ENCODE results near the gene NEU4.
"Not testable (repeated sequence)": the region's sequence is repeated elsewhere in the genome, so short reads cannot be mapped to it uniquely, and the experiment has no call there.

Gene NEU4

DNA sequence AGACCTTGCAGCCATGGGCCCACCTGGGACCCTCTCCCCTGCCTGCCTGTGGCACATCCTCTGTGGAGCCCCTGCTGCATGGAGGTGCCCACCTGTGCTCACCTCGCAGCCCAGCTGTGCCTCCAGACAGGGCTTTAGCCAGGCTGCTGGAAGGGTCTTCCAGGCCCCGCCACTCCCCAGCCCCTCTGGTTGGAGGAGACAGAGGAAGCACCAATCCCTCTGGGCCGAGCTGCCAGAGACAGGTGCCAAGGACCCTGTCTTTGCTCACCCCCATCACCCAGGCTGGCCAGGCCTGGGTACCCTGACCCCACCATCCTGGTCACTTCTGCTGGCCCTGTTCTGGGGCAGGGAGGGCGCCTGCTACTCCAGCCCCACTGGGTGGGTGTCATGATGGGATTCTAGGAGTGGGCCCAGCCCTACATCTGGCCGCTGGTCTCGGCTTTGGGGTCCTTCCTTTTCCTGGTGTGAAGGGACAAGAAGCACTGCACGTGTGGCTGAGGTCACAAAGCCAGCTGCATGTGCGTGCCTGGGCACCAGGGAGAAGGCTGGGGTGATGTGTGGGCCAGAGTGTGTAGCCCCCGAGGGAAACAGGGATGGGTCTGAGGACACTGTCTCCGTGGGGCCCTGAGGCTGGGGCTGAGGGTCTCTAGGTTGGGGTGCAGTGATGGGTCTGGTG lies 9.3 kb upstream of the NEU4 start:
- no peak for DNase-seq

DNA sequence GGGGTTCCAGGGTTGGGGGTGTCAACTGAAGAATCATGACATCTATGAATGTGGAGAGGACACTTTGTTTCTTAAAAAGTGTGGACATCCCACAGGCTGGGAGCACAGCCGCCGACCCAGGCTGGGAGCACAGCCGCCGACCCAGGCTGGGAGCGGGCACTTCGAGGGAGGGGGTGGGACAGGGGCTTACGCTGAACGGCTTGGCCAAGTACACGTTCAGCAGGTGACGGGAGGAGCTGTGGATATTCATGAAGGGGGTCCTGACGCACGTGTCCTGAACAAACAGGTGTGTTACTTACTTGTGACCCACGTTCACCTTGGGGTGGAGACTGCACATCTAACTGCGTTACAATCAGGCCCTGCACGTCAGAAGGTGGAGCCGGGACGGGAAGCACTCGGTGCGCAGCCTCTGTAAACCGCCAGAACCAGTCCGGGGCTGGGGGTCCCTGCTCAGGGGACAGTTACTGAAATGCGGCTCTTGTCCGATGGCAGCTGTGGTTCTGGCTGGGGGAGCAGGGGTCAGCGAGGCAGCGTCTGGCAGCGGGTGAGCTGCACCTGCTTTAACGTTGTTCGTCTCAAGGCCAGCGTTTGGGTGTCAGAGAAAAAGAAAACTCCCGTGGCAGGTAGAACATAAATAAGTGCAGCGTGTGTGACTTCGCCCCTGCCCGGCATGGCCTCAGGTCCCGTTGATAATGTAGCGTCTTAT lies 8.6 kb upstream of the NEU4 start:
- DNase-seq = not testable (repeated sequence)

DNA sequence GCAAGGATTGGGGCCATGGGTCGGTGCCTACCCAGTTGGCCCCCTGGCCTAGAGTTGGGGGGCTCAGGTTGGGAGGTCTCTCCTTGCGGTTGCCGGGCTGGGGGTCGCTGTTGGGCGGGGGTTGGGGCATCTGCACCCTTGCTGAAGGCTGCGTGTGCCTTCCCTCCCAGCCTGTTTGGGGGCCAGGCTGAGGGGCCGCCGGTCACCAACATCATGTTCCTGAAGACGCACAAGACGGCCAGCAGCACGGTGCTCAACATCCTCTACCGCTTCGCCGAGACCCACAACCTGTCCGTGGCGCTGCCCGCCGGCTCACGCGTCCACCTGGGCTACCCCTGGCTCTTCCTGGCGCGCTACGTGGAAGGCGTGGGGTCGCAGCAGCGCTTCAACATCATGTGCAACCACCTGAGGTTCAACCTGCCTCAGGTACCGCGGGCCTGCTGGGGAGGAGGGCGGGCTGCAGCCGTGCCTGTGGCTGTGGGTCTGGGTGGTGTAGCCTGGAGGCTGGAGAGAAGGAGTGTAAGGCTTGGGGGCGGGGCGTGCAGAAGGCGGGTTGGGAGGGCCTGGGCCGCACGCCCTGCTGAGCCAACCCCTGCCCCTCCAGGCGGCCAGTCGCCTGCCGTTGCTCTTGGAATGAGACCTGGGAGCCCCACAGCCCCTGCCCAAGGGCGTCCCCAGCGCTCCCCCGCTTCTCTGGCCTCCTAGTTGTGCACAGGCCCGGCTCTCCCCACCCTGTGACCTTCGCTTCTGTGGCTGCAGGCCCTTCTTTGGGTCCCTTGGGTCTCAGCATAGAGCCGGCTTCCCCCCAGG lies 7.2 kb upstream of the NEU4 start:
- peak; percentile 55 for DNase-seq

DNA sequence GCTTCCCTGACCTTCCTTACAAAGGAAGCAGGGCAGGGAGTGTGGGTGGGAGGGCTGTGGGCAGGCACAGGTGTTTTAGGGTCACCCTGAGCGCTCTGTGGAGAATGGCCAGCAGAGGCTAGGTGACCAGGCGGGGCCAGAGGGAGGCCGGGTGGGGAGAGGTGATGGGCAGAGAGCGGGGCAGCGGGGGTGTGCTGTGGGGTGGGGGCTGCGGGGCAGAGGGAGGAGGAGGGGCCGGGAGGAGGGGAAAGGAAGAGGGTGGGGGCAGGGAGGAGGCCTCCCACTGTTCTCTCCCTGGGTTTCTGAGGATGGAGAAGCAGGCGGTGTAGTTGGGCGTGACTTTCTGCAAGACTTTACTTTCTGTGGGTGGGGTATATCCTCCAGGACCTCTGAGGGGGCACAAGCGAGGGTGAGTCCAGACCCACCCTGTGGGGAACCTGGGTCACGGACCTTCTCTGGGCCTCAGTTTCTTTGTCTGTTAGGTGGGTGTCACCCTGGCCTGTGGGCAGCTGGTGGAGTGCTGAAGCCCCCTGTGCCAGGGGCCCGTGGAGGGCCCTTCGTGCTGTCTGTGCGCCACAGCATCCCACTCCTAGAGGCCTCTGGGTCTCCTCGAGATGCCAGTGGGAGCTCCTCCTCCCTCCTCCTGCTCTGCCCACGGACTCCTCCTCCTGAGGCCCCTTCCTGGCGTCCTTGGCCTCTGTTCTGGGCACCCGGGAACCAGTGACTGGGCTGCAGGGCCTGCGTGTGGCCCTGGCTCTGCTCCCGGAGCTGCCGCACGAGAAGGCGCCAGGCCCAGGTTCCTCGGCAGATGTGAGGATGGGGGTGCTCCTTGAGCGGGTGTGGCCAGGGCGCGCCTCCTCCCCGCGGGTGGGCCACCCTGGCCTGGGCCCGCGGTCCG lies 6.3 kb upstream of the NEU4 start:
- peak; percentile 56 for DNase-seq

DNA sequence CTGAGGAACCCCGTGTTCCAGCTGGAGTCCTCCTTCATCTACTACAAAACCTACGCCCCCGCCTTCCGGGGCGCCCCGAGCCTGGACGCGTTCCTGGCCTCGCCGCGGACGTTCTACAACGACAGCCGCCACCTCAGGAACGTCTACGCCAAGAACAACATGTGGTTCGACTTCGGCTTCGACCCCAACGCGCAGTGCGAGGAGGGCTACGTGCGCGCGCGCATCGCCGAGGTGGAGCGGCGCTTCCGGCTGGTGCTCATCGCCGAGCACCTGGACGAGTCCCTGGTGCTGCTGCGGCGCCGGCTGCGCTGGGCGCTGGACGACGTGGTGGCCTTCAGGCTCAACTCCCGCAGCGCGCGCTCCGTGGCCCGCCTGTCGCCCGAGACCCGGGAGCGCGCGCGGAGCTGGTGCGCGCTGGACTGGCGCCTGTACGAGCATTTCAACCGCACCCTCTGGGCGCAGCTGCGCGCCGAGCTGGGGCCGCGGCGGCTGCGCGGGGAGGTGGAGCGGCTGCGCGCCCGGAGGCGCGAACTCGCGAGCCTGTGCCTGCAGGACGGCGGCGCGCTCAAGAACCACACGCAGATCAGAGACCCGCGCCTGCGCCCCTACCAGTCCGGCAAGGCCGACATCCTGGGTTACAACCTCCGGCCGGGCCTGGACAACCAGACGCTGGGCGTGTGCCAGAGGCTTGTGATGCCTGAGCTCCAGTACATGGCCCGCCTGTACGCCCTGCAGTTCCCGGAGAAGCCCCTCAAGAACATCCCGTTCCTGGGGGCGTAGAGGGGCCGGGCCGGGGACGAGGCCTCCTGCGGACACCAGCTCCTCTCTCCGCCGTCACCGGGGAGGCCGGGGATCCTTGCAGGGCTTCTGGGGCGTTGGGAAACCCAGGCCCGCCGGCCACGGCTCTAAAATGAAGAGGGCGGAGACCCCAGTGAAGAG lies 5.3 kb upstream of the NEU4 start:
- peak; percentile 83 for DNase-seq

DNA sequence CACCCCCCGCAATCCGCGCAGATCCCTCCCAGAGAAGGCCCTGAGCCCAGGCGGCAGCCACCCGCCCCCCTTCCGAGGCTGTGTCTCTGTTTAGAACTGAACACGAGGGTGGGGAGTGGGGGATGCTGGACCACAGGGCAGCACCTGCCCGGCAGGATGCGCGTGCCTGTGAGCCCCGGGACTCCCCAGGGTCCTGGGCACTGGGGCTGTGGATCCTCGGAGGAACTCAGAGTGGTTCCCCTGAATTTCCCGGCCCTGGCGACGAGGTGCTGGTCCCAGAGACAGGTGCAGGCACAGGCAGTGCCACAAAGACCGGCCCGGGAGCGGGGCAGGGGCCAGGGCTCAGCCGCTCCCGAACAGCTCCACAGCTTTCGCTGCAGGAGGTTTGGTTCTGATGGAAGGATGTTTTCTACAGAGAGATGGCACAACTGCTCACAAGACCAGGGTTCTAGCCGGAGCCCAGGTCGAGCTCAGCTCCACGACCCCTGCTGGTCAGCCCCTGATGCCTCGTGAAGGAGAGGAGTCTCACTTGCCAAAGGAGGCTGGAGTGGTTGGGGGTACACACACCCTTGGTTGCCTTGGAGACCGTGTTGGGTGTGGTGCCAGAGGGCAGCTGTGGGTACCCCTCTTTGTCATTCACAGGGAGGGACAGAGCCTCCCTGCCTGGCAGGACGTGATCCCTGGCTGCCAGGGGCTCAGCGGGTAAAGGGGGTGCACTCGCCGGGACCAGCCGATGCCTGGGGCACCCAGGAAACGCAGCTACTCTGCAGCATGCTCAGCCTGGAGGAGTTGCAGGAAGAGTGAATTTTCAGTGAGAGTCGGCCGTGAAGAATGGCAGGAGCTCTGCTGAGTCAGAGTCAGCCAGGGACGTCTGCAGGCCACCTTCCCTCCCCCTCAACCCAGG lies 4.4 kb upstream of the NEU4 start:
- peak; percentile 80 for DNase-seq

DNA sequence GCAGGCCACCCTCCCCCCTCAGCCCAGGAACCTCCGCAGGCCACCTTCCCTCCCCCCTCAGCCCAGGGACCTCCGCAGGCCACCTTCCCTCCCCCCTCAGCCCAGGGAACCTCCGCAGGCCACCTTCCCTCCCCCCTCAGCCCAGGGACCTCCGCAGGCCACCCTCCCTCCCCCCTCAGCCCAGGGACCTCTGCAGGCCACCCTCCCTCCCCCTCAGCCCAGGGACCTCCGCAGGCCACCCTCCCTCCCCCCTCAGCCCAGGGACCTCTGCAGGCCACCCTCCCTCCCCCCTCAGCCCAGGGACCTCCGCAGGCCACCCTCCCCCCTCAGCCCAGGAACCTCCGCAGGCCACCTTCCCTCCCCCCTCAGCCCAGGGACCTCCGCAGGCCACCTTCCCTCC lies 2.8 kb upstream of the NEU4 start:
- DNase-seq = not testable (repeated sequence)

DNA sequence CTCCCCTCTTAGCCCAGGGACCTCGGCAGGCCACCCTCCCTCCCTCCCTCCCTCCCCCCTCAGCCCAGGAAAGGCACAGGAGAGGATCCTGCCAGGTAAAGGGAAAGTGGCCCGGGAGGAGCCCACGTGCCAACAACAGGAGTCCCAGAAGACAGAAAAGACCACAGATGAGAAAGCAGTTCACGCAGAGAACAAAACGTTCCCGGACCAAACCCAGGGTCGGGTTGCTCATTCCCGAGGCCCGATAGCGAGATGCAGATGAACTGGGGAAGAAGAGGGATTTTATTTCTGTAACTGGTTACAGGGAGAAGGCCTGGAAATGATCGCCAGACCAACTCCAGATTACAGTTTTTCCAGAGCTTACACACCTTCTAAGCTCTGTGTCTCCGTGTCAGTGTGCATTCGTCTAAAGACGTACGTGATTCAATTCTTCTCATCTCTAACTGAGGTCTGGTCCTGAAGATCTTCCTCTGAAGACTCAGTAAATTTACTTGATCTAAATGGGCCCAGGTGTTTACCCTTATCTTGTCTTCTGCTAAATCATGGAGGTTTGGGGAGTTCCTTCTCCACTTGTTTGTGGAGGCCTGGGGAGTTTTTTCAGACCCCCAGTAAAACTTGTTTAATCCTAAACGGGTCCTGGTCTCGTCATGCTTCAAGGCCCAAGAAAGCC lies 807 bp upstream of the NEU4 start:
- no peak for DNase-seq

DNA sequence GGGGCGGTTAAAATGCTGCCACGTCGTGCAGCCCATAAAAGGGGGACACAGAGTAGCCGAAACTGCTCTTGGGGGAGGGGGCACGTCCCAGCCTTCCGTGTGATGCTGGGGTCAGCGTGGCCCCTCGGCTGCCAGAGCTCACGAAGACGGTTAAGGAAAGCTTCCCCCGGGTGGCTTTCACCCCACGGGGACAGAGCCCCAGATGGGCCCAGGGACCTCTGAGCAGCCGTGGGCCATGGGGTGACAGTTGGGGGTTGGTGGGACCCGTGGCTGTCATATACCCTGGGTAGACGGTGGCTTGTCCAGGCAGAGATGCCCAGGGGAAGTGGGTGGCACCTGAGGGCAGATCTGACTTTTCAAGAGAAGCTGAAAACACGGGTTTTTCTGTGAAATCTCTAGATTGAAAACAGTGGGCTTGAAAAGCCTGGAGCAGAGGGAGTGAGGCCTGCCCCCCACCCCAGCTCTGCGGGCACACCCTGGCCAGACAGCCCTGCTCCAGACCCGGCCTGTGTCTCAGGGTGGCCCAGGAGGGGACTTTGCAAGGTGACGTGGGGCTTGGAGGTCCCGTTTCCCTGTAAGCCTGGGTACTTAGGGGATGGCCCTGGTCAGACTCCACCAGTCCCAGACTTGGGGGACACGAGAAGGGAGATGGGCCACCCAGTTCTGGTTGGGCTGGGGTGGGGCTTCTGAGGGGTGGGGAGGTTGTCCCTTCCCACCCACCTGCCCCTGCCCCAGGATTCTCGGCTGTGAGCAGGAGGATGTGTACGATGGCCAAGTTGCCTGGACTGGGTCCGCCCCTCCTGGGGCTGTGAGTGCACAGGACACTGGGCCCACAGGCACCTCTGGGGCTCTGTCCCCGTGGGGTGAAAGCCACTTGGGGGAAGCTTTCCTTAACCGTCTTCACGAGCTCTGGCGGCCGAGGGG lies 652 bp downstream of the NEU4 start:
- DNase-seq = peak; percentile 56

DNA sequence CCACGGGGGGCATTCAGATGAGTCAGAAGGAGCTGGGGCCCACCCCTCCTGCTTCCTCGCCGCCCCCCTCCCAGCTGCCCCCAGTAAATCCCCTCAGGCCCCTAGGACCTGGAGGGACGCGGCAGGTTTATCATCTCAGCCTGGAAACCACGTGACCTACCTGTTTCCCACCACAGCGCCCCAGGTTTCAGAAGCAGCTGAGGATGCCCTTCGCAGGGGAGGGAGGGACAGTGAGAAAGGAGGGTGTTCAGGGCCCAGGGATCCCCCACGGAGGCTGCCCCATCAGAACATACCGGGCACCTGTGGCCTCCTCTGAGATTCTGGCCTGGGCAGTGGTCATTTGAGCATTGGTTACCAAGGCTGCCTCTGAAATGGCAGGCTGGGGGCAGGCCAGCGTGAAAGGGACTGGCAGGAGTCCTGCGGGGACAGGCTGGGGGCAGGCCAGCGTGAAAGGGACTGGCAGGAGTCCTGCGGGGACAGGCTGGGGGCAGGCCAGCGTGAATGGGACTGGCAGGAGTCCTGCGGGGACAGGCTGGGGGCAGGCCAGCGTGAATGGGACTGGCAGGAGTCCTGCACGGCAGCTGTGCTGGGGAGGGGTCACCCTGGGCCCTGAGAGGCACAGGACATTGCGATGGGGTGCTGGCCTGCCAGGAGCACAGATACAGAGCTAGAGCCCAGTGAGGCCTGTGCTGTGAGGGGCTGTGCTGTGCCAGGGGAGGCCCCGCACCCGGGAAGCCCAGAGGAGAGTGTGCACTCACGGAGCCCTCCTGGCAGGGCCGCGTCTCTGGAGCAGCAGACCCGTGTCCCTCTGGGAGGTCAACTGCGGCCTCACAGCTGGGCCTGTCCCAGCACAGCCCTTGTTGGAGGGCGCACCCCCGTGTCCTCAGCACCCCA lies 1.6 kb downstream of the NEU4 start:
- peak; percentile 52 for DNase-seq

DNA sequence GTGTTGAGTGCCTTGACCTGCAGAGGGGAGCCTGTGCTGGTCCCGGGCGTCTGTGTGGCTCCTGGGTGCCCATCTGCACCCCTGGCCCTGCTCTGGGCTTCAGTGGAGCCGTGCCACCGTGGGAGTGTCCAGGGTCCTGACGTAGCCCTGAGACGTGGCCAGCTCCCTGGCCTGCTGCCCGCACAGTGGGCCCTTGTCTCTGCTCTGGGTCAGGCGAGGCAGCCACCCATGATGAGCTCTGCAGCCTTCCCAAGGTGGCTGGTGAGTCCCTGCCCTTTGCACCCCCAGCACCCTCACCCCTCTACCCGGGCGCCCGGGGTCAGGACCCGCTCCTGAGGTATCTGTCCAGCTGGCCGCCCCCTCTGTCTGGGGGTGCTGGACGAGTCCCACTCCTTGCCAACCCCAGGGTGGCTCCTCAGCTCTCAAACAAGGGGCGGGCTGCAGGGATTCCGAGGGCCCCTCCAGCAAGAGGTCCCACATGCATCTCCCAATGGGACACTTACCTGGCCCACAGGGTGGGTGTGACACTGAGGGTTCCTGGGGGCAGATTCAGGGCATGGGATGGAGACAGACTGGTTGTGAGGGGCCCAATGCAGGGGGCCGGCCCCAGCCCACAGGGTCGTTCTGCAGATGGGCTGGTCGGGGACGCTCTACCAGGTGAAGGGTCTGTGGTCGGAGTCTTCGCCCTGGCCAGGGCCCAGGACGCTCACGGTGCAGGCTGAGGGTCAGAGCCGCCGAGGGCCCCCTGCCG lies 2.4 kb downstream of the NEU4 start:
- DNase-seq = no peak

DNA sequence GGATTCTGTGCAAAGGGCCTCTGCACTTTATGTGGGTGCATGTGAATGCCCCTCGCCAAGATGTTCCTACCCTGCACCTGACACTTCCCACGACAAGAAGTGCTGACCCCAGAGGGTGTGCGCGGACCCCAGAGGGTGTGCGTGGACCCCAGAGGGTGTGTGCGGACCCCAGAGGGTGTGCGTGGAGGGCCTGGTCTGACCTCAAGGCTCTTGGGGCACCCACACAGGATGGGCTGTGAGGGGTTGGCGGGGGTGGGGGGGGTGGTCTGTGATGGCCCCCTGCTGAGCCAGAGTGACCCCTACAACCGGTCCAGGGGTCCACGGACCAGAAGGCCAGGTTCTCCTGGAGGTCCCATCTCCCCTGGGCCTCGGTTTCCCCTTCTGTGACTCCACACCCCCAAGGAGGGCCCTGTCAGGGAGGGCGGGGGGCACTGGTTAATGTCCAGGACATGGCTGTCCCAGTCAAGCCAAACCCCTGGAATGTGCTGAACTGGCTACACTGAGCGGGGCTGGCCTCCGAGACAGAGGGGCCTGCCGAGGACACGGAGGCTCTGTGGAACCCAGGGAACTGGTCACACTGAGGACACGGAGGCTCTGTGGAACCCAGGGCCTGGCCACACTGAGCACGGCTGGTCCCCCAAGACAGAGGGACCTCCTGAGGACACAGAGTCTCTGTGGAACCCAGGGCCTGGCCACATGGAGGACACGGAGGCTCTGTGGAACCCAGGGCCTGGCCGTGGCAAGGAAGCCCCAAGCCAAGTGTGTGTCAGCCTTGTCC lies 3.1 kb downstream of the NEU4 start:
- peak; percentile 55 for DNase-seq

DNA sequence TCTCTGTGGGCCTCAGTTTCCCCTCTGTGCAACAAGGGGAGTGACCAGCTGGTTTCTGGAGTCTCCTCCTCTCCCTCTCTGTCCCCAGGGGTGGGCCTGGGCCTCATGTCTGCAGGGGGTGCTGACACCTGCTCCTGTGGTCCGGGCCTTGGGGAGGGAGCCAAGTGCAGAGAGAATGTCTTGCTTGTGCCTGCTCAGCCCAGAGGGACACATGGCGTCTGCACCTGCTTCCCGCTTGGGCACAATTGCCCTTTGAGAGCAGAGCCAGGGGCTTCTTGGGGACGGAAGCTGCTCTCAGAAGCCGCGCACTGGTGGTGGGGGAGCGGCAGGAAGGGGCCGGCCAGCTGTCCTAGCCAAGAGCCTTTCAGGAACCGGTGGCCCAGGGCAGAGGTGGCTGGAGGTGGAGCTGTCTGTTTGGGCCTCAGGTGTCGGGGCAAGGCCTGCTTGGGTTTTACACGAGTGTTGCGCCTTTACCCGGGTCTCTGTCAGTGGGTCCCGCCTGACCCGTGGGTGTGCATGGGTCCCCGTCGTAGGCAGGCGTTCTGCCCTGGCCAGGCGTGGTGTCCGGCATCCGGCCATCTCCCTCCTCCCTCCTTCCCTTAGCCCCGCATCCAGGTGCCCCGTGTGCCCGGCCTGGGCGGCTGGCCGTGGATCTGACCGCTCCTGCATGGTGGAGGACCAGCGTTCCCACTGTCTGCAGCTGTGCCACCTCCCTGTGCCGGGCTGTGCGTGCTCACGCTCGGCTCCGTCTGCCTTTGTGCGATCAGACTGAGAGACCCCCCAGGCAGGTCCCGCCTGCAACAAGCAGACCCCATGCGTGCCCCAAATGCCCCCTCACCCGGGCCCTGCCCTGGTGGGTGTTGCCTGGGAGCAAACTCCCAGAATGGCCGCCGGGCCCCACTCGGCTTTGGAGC lies 4.0 kb downstream of the NEU4 start:
- DNase-seq = peak; percentile 55

DNA sequence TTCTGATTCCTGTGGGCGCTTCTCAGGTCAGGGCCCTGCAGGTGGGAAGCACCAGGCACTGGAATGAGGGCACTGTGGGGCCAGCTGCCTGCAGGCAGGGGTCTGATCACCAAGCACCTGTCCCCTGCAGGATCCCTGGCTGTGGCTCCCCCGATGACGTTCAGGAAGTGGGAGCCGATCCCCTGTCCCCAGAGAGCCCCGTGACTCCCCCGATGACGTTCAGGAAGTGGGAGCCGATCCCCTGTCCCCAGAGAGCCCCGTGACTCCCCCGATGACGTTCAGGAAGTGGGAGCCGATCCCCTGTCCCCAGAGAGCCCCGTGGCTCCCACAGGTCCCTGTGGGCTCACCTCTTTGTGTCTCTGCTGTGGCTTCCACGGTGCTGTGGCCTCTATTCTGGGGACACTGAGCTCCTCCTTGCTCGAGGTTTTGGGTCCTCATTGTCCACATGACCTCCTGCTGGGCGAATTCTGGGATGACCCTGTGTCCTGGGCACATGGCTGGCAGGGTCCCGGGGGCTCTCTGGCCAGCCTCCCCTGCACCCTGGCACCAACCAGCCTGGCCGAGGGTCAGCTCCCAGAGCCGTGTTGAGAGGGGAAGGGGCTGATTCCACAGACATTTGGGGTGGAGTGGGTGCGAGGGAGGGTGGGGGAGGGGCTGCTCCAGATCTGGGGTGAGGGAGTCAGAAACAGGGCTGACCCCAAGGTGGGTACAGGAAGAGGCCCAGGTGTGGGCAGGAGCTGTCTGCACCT lies 4.8 kb downstream of the NEU4 start:
- no peak for DNase-seq

DNA sequence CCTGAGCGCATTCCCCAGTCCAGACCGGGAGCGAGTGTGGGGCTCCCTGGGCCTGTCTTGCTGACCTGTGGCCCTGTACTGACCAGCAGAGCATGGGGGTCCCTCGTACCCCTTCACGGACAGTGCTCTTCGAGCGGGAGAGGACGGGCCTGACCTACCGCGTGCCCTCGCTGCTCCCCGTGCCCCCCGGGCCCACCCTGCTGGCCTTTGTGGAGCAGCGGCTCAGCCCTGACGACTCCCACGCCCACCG lies 5.3 kb downstream of the NEU4 start:
- DNase-seq = no peak

Data from activated CD8-positive, alpha-beta memory T cell treated with anti-CD3 and anti-CD28 coated beads for 24 hours (primary cell).